ENCODE results near the gene RTN4RL1. TPM values are rescaled to one million over a fixed set of nuclear protein-coding genes. Genes with fewer than 3 reads are reported as not detected.

RTN4RL1 gene
- total and polyA plus RNA-seq, 2 of the 4 experiments (the other 2 are of a cell fraction) = under 0.01 to 0.03 TPM

DNA sequence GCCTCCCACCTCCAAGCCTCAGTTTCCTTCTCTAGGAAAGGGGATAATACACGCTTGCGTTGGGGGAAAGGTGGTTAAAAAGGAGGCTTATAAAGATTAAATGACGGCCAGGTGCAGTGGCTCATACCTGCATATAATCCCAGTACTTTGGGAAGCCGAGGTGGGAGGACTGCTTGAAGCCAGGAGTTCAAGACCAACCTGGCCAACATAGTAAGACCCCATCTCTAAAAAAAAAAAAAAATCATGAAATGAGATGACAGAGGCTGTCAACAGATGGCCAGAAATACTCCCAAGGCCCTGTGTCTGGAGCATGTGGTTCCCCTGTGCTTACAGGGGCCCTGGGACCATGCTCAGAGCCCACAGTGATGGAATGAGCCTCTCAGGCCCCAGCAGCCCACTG is 30.4 kb downstream of the RTN4RL1 start:
- intact Hi-C loops (cut with micrococcal nuclease) = no loop called here
- POLR2A ChIA-PET (ENCODE audit: unreplicated experiment) = no interaction called here
- CTCF ChIA-PET = no interaction called here

More for the DNA sequence above, 30.4 kb downstream of the RTN4RL1 start:
- Histone ChIP-seq H2BK120ac (ENCODE audit: low read depth, low read length) (no peak overlapping the region), H3K9me1 (ENCODE audit: insufficient read depth, low read length) (no peaks in the 10 kb centered on the region; the same call in 1 of the 2 replicates), H3K9ac (ENCODE audit: low read depth, low read length) (no peak overlapping the region), H2AK9ac (replicated peaks; ENCODE audit: low read depth, low read length, poor library complexity) (no peak overlapping the region), H3K27ac (ENCODE audit: insufficient read depth, low read length) (no peak overlapping the region), H3K9me3 (ENCODE audit: control insufficient read depth, insufficient read depth, low read length) (no peaks in the 10 kb centered on the region), H4K20me1 (ENCODE audit: insufficient read depth, low read length) (no peaks in the 10 kb centered on the region), H2BK15ac (ENCODE audit: low read depth, low read length) (no peak overlapping the region), H3K36me3 (ENCODE audit: control insufficient read depth, insufficient read depth, low read length) (no peaks in the 10 kb centered on the region), H3K79me1 (ENCODE audit: low read depth in 1 of 2, low read length in 2 of 2) (no peaks in the 10 kb centered on the region), H3K4ac (ENCODE audit: low read depth, low read length) (no peak overlapping the region), H3K27me3 (ENCODE audit: control insufficient read depth, insufficient read depth, low read length) (peaks cover 17% of the 10 kb centered on the region), H3K56ac (ENCODE audit: extremely low read depth, insufficient read depth, low read length) (no peak overlapping the region), H3K14ac (replicated peaks; ENCODE audit: low read depth, low read length) (no peak overlapping the region), H3K23ac (ENCODE audit: low read depth, low read length) (no peak overlapping the region), H2BK5ac (ENCODE audit: low read depth, low read length, poor library complexity, severe bottlenecking) (no peak overlapping the region), H4K8ac (ENCODE audit: low read depth in 2 of 2, low read length in 2 of 2) (no peak overlapping the region), H3K4me1 (ENCODE audit: control insufficient read depth, insufficient read depth, low read length) (peaks cover 7% of the 10 kb centered on the region), H3K18ac (ENCODE audit: low read depth, low read length) (no peak overlapping the region), H2AK5ac (ENCODE audit: low read depth, low read length) (no peak overlapping the region), H4K5ac (ENCODE audit: low read depth, low read length) (no peak overlapping the region), H4K91ac (ENCODE audit: insufficient read depth, low read depth, low read length) (no peak overlapping the region), H2BK20ac (ENCODE audit: low read depth, low read length) (no peak overlapping the region), H3K4me2 (ENCODE audit: low read depth, low read length) (no peak overlapping the region), H2AFZ (replicated peaks; ENCODE audit: low read length, poor library complexity) (no peak overlapping the region), H3K4me3 (ENCODE audit: insufficient read depth, low read depth, low read length) (no peak overlapping the region)
- dilution Hi-C loops (cut with HindIII; ENCODE audit: low sequenced_read_pairs, unreplicated experiment) = no loop called here
- WGBS, 2 experiments (ENCODE audit: extremely low coverage in 2 of 2, insufficient read length in 1 of 2) = no CpG with 5 or more reads among the region's 4 CpGs
- DNase-seq (no peak), ATAC-seq (ENCODE audit: low read depth) (no peak)
- TF ChIP-seq MXI1 (IDR thresholded peaks at IDR 0.05; ENCODE audit: borderline replicate concordance, low read depth, low read length) (no peak), NFE2L2 (IDR thresholded peaks at IDR 0.05; ENCODE audit: low read depth, low read length) (no peak), RAD21 (IDR thresholded peaks at IDR 0.05; ENCODE audit: low read length) (no peak), BHLHE40 (IDR thresholded peaks at IDR 0.05; ENCODE audit: low read depth, low read length) (no peak), MAFK (IDR thresholded peaks at IDR 0.05; ENCODE audit: low read depth, low read length) (no peak), CHD1 (IDR thresholded peaks at IDR 0.05; ENCODE audit: low read depth, low read length) (no peak)
- no TSS peak for BruUV-seq (replicated peaks)
- in situ Hi-C loops (cut with MboI; ENCODE audit: low sequenced_read_pairs) = no loop called here
